ENCODE measurements around the gene ZNF385D. TPM values are rescaled to one million over a fixed set of nuclear protein-coding genes. Genes with fewer than 3 reads are reported as not detected.

The ZNF385D gene
- total RNA-seq, 1 experiment from 2014 or later = not detected

GRCh38 chr3:21694506-21694905, 56.5 kb downstream of the ZNF385D start:
- no peak for DNase-seq
- TF ChIP-seq CTCF (IDR thresholded peaks at IDR 0.05; ENCODE audit: unreplicated experiment) = no peak
- Mint-ChIP-seq H3K27ac (ENCODE audit: unreplicated experiment) (no peak overlapping the region), H3K36me3 (ENCODE audit: insufficient read depth, unreplicated experiment) (no peaks in the 10 kb centered on the region), H3K4me1 (ENCODE audit: low read depth, unreplicated experiment) (no peaks in the 10 kb centered on the region), H3K9me3 (ENCODE audit: low read depth, unreplicated experiment) (peaks cover 4% of the 10 kb centered on the region), H3K4me3 (ENCODE audit: low read depth, unreplicated experiment) (no peak overlapping the region), H3K27me3 (ENCODE audit: unreplicated experiment) (no peaks in the 10 kb centered on the region)
- BruUV-seq (replicated peaks) = no TSS peak
- CTCF ChIA-PET = interaction anchor here (1.2 kb wide), 1 partner anchor 11 kb away, joined by 3 read pairs; no protein-coding TSS in a partner anchor
- intact Hi-C loops (cut with micrococcal nuclease; ENCODE audit: unreplicated experiment) = no loop called here

GRCh38 chr3:21691036-21691435, 60.0 kb downstream of the ZNF385D start:
- Mint-ChIP-seq H3K4me3 (ENCODE audit: low read depth, unreplicated experiment) (no peak overlapping the region), H3K27ac (ENCODE audit: unreplicated experiment) (no peak overlapping the region), H3K27me3 (ENCODE audit: unreplicated experiment) (no peaks in the 10 kb centered on the region), H3K9me3 (ENCODE audit: low read depth, unreplicated experiment) (peaks cover 4% of the 10 kb centered on the region), H3K4me1 (ENCODE audit: low read depth, unreplicated experiment) (no peaks in the 10 kb centered on the region), H3K36me3 (ENCODE audit: insufficient read depth, unreplicated experiment) (no peaks in the 10 kb centered on the region)
- no peak for DNase-seq
- intact Hi-C loops (cut with micrococcal nuclease; ENCODE audit: unreplicated experiment) = no loop called here
- no TSS peak for BruUV-seq (replicated peaks)
- CTCF ChIA-PET = no interaction called here
- TF ChIP-seq CTCF (IDR thresholded peaks at IDR 0.05; ENCODE audit: unreplicated experiment) = no peak

GRCh38 chr3:21682206-21682605, 68.8 kb downstream of the ZNF385D start:
- Mint-ChIP-seq H3K9me3 (ENCODE audit: low read depth, unreplicated experiment) (no peaks in the 10 kb centered on the region), H3K4me3 (ENCODE audit: low read depth, unreplicated experiment) (no peak overlapping the region)
- no TSS peak for BruUV-seq (replicated peaks)

GRCh38 chr3:21673393-21673792, 77.6 kb downstream of the ZNF385D start:
- no peak overlapping the region for H3K27ac Mint-ChIP-seq (ENCODE audit: unreplicated experiment)
- intact Hi-C loops (cut with micrococcal nuclease; ENCODE audit: unreplicated experiment) = no loop called here
- no peaks in the 10 kb centered on the region for H3K9me3 Mint-ChIP-seq (ENCODE audit: low read depth, unreplicated experiment)
- H3K36me3 Mint-ChIP-seq (ENCODE audit: insufficient read depth, unreplicated experiment) = no peaks in the 10 kb centered on the region
- no TSS peak for BruUV-seq (replicated peaks)
- no peak for DNase-seq
- H3K27me3 Mint-ChIP-seq (ENCODE audit: unreplicated experiment) = no peaks in the 10 kb centered on the region
- TF ChIP-seq CTCF (IDR thresholded peaks at IDR 0.05; ENCODE audit: unreplicated experiment) = no peak
- no peak overlapping the region for H3K4me3 Mint-ChIP-seq (ENCODE audit: low read depth, unreplicated experiment)
- H3K4me1 Mint-ChIP-seq (ENCODE audit: low read depth, unreplicated experiment) = peaks cover 8% of the 10 kb centered on the region
- CTCF ChIA-PET = no interaction called here

More at GRCh38 chr3:21682206-21682605, 68.8 kb downstream of the ZNF385D start:
- no peak for TF ChIP-seq CTCF (IDR thresholded peaks at IDR 0.05; ENCODE audit: unreplicated experiment)
- H3K4me1 Mint-ChIP-seq (ENCODE audit: low read depth, unreplicated experiment) = no peaks in the 10 kb centered on the region
- intact Hi-C loops (cut with micrococcal nuclease; ENCODE audit: unreplicated experiment) = no loop called here
- DNase-seq = no peak
- H3K36me3 Mint-ChIP-seq (ENCODE audit: insufficient read depth, unreplicated experiment) = no peaks in the 10 kb centered on the region
- no peak overlapping the region for H3K27ac Mint-ChIP-seq (ENCODE audit: unreplicated experiment)
- CTCF ChIA-PET = no interaction called here
- H3K27me3 Mint-ChIP-seq (ENCODE audit: unreplicated experiment) = no peaks in the 10 kb centered on the region
